Measurements from ENCODE around the gene NARF. TPM values are rescaled to one million over a fixed set of nuclear protein-coding genes. Genes with fewer than 3 reads are reported as not detected.
"Not testable (repeated sequence)": the region's sequence is repeated elsewhere in the genome, so short reads cannot be mapped to it uniquely, and the experiment has no call there.

The NARF gene
- total RNA-seq, 3 donors from 2014 or later, result 49.7 to 56.0 (median 55.9) TPM

DNA sequence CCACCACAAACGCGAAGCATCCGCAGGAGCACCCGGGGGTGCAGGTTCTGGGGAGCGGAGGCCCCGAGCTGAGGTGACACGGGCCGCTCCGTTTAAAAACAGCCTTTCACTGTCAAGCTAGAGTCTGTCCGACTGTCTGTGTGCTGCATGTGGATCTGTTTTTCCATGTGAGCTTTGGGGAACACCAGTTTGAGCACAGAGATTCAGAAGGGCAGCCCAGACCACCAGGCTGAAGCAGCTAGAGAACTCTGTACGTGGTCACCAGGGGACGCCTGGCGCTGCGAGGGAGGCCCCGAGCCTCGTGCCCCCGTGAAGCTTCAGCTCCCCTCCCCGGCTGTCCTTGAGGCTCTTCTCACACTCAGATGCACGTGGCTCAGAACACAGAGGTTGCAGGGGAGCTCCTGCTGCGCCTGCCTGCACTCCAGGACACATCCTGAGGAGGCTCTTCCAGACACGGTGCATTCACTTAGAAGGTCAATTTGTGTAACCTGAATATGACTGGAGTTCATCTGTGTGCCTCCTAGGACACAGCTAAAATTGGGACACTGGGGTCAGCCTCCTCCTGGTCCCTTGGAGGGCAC, 45.3 kb downstream of the NARF start:
- intact Hi-C loops (cut with DNase I, micrococcal nuclease), result no loop called here
- Histone ChIP-seq H3K4me1 (ENCODE audit: low read depth) (no peaks in the 10 kb centered on the region), H3K4me3 (no peak overlapping the region), H3K9me3 (no peaks in the 10 kb centered on the region), H3K36me3 (ENCODE audit: low read depth) (no peaks in the 10 kb centered on the region)
- ATAC-seq, result no peak
- TF ChIP-seq, protein P1, sequence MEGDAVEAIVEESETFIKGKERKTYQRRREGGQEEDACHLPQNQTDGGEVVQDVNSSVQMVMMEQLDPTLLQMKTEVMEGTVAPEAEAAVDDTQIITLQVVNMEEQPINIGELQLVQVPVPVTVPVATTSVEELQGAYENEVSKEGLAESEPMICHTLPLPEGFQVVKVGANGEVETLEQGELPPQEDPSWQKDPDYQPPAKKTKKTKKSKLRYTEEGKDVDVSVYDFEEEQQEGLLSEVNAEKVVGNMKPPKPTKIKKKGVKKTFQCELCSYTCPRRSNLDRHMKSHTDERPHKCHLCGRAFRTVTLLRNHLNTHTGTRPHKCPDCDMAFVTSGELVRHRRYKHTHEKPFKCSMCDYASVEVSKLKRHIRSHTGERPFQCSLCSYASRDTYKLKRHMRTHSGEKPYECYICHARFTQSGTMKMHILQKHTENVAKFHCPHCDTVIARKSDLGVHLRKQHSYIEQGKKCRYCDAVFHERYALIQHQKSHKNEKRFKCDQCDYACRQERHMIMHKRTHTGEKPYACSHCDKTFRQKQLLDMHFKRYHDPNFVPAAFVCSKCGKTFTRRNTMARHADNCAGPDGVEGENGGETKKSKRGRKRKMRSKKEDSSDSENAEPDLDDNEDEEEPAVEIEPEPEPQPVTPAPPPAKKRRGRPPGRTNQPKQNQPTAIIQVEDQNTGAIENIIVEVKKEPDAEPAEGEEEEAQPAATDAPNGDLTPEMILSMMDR (IDR thresholded peaks at IDR 0.05), result no peak
- no peak for DNase-seq

DNA sequence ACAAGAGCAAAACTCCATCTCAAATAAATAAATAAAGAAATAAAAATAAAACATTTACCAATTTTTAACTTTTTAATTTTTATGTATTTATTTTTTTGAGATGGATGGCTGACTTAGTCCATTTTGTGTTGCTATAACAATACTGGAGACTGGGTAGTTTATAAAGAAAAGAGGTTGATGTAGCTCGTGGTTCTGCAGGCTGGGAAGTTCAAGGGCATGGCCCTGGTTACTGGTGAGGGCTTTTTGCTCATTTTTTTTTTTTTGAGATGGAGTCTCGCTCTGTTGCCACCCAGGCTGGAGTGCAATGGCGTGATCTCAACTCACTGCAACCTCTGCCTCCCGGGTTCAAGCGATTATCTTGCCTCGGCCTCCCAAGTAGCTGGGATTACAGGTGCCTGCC, 46.8 kb downstream of the NARF start:
- H3K4me1 ChIP-seq (ENCODE audit: low read depth), result no peaks in the 10 kb centered on the region
- no peak overlapping the region for H3K4me3 ChIP-seq
- DNase-seq (no peak), ATAC-seq (no peak)
- no peaks in the 10 kb centered on the region for H3K9me3 ChIP-seq
- H3K36me3 ChIP-seq (ENCODE audit: low read depth), result no peaks in the 10 kb centered on the region
- intact Hi-C loops (cut with DNase I, micrococcal nuclease), result no loop called here
- TF ChIP-seq, protein P1 (IDR thresholded peaks at IDR 0.05), result no peak

DNA sequence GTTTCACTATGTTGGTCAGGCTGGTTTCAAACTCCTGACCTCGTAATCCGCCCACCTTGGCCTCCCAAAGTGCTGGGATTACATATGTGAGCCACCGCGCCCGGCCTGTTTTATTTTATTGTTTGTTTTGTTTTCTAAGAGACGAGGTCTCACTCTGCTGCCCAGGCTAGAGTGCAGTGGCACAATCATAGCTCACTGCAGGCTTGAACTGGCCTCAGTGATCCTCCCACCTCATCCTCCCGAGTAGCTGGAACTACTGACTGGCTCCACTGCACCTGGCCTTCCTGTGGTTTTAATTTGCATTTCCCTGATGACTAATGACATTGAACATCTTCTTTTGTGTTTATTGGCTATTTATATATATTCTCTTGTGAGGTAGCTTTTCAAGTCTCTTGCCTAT, 47.9 kb downstream of the NARF start:
- ATAC-seq, result peak; percentile 64
- not testable (repeated sequence) for DNase-seq

DNA sequence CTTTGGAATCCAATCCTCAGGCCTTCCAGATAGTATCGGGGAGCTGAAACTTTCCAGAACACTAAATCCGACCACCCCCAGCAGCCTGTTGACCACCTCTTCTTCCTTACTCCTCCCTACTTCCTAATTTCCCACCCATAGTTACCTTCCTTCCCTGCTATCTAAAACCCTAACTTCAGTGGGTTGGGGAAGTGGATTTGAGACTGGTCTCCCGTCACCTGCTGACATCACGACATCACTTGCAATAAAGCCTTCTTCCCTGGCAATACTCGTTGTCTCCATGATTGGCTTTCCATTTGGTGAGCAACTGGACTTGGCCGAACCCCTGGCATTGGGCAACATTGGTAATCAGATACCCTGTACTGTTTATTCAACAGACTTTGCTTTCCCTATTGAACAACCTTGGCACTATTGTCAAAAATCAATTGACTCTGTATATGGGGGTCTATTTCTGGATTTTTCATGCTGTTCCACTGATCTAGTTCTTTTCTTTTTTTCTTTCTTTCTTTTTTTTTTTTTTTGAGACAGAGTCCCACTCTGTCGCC, 49.2 kb downstream of the NARF start:
- TF ChIP-seq, protein P1 (IDR thresholded peaks at IDR 0.05), result no peak
- intact Hi-C loops (cut with DNase I, micrococcal nuclease), result no loop called here
- ATAC-seq (no peak), DNase-seq (no peak)
- Histone ChIP-seq H3K36me3 (ENCODE audit: low read depth) (no peaks in the 10 kb centered on the region), H3K4me1 (ENCODE audit: low read depth) (no peaks in the 10 kb centered on the region), H3K9me3 (no peaks in the 10 kb centered on the region), H3K4me3 (no peak overlapping the region)

More for the DNA sequence above, 47.9 kb downstream of the NARF start:
- H3K4me3 ChIP-seq; H3K4me1 ChIP-seq (ENCODE audit: low read depth); intact Hi-C loops (cut with DNase I, micrococcal nuclease); H3K36me3 ChIP-seq (ENCODE audit: low read depth); H3K9me3 ChIP-seq: not testable (repeated sequence)

DNA sequence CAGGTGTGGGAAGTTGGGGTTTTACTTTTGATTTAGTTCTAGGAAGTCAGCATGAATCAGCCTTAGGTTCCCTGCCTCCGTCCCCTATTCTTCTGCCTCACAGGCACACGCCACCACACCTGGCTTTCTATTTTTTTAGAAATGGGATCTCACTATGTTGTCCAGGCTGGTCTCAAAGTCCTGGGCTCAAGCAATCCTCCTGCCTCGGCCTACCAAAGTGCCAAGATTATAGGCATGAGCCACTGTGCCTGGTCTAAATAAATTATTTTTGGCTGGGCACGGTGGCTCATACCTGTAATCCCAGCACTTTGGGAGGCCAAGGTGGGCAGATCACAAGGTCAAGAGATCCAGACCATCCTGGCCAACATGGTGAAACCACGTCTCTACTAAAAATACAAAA, 53.1 kb downstream of the NARF start:
- intact Hi-C loops (cut with DNase I, micrococcal nuclease); DNase-seq; H3K36me3 ChIP-seq (ENCODE audit: low read depth); H3K4me3 ChIP-seq; ATAC-seq; H3K4me1 ChIP-seq (ENCODE audit: low read depth); H3K9me3 ChIP-seq: not testable (repeated sequence)

- DNase-seq; H3K4me1 ChIP-seq (ENCODE audit: low read depth); intact Hi-C loops (cut with DNase I, micrococcal nuclease); H3K9me3 ChIP-seq; H3K4me3 ChIP-seq; H3K36me3 ChIP-seq (ENCODE audit: low read depth); ATAC-seq: not testable (repeated sequence)
Measured at GRCh38 chr17:82513864-82514263, 55.3 kb downstream of the NARF start.

DNA sequence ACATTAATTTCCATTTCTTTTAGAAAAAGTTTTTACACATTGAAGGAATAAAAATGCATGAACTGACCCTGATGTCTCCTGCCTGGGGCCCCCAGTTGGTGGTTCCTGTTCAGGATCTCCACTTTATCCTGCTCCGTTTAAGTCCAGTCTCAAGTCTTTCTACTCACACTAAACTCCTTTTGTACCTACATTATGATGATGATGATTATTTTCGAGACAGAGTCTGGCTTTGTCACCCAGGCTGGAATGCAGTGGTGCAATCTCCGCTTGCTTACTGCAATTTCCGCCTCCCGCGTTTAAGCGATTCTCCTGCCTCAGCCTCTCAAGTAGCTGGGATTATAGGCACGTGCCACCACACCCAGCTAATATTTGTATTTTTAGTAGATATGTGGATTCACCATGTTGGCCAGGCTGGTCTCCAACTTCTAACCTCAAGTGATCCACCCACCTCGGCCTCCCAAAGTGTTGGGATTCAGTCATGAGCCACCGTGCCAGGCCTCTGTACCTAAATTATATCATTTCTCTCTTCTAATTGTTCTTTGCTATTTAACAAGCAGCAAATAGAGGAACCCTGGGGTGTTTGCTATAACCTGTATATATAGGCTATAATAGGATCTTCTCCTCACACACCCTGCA, 58.8 kb downstream of the NARF start:
- no peak for ATAC-seq

More for the DNA sequence above, 58.8 kb downstream of the NARF start:
- Histone ChIP-seq H3K9me3 (no peaks in the 10 kb centered on the region), H3K4me3 (no peak overlapping the region), H3K36me3 (ENCODE audit: low read depth) (no peaks in the 10 kb centered on the region), H3K4me1 (ENCODE audit: low read depth) (peaks cover 5% of the 10 kb centered on the region)
- intact Hi-C loops (cut with DNase I, micrococcal nuclease), result no loop called here
- TF ChIP-seq, protein P1 (IDR thresholded peaks at IDR 0.05), result no peak
- DNase-seq, result no peak

Data from mucosa of descending colon (tissue), 3 donors.